Measurements from ENCODE around the gene C1orf167.
A peak's percentile ranks its signal among the peaks of the same experiment; 100 is the strongest.

Gene C1orf167

DNA sequence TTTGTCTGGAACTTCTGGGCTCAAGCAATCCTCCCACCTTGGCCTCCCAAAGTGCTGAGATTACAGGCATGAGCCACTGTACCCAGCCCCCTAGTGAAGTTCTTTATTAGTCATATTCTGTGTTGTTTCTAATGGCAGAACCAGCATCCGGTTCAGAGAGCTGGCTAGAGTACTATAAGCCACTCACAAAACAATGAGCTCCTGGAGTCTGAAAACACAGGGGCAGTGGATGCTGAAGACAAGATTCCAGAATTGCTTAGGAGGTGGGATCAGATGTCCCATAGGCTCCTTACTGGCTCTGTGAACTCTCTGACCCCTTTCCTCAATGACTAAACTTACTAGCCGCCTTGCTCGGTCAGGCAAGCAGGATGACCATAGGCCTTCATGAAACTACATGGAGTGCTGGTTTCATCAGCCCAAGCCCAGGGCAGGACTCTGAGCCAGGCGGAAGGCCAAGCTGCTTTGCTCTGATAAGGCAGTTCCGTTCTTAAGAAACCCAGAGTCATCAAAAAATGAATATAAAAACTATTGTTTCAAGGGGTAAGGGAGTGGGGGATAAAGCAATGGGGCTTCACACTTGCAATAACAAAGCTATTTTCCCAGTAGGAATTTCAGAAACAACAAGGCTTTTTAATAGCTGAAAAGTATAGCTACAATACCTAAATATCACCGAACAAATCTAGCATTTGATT is 35.7 kb downstream of the C1orf167 start:
- no peak overlapping the region for H3K27ac ChIP-seq
- TF ChIP-seq, protein P1, sequence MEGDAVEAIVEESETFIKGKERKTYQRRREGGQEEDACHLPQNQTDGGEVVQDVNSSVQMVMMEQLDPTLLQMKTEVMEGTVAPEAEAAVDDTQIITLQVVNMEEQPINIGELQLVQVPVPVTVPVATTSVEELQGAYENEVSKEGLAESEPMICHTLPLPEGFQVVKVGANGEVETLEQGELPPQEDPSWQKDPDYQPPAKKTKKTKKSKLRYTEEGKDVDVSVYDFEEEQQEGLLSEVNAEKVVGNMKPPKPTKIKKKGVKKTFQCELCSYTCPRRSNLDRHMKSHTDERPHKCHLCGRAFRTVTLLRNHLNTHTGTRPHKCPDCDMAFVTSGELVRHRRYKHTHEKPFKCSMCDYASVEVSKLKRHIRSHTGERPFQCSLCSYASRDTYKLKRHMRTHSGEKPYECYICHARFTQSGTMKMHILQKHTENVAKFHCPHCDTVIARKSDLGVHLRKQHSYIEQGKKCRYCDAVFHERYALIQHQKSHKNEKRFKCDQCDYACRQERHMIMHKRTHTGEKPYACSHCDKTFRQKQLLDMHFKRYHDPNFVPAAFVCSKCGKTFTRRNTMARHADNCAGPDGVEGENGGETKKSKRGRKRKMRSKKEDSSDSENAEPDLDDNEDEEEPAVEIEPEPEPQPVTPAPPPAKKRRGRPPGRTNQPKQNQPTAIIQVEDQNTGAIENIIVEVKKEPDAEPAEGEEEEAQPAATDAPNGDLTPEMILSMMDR (conservative IDR thresholded peaks at IDR 0.05): no peak
- TF ChIP-seq ZFX (IDR thresholded peaks at IDR 0.05): no peak

DNA sequence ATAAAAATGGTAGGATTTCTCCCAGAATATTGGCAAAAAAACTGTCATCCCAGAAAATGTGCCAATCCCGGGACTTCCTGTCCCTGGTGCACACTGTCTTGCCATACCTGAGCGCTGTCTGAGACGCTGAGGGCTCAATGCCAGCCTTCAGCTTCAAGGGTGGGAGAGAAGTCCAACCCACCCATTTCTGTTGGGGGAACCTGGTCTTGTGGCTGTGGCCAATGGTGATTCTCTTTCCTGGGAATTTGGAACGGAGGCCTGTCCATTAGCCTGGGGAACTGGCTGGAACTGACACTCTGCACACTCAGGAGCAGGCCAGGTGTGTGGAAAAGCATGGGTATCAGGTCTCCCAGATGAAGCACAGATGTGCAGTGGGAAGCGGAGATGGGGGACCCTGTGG is 37.1 kb downstream of the C1orf167 start:
- TF ChIP-seq, protein P1 (conservative IDR thresholded peaks at IDR 0.05): no peak
- TF ChIP-seq ZFX (IDR thresholded peaks at IDR 0.05): no peak
- no peak overlapping the region for H3K27ac ChIP-seq

DNA sequence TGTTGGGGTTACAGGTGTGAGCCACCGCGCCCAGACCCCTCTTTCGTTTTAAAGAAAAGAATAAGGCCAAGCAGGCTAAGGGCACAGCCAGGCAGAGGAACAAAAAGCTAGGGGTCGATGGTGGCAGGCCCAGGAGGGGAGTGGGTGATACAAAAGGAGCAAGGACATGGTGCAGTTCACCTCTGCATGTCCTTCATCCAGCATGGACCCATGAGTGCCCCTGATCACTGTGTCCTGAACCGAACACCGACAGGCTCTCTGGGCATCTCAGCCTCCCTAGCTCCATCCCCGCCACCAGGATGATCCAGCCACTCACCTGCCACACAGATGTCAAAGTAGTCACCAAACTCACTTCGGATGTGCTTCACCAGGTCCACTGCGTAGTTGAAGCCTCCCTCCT is 37.9 kb downstream of the C1orf167 start:
- H3K27ac ChIP-seq: no peak overlapping the region
- no peak for TF ChIP-seq ZFX (IDR thresholded peaks at IDR 0.05)
- TF ChIP-seq, protein P1 (conservative IDR thresholded peaks at IDR 0.05): no peak

DNA sequence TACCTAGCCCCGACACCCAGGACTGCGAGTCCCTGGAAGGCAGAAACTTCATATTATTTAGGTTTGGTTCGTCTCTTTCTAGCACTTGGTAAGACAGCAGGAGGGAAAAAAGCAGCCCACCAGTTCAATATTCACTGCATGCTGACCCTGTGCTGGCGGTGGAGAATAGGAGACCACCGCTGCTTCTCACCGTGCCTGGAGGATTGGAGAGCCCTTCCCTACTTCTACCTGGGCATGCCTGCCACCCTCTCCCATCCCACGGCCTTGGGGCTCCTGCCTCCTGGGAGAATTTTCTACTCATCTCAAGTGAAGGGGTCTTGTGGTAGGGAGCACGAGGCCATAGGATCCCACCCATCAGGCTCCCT is 38.4 kb downstream of the C1orf167 start:
- TF ChIP-seq, protein P1 (conservative IDR thresholded peaks at IDR 0.05): no peak
- TF ChIP-seq ZFX (IDR thresholded peaks at IDR 0.05): no peak
- no peak overlapping the region for H3K27ac ChIP-seq

DNA sequence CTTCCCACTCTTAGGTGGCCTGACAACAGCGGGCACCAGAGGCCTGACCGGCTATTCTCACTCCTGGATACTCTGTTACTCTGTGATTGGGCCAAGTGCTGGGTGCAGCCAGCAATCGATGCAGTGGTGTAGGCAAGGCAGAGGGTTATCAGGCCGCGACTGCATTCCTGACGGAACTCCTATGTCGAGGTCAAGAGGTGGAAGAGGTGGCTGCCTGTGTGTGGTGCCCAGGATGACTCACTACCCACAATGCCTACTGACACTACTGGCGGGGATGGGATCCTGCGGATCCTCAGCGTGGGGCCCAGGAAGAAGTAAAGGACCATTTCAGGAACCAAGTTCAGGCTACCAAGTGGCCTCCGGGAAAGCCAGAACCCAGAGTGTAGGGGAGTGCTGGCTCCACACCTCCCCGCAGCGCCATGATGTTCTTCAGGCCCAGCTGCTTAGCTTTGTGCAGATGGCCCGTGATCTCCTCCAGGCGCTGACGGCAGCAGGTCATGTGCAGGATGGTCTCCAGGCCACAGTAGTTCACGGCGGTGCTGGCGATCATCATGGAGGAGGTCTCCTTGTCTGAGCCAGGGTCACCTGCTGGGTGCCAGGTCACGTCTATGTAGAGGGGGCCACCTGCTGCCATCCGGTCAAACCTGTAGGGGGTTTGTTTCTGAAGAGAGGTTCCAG is 38.9 kb downstream of the C1orf167 start:
- no peak for TF ChIP-seq ZFX (IDR thresholded peaks at IDR 0.05)
- TF ChIP-seq, protein P1 (conservative IDR thresholded peaks at IDR 0.05): no peak
- no peak overlapping the region for H3K27ac ChIP-seq

DNA sequence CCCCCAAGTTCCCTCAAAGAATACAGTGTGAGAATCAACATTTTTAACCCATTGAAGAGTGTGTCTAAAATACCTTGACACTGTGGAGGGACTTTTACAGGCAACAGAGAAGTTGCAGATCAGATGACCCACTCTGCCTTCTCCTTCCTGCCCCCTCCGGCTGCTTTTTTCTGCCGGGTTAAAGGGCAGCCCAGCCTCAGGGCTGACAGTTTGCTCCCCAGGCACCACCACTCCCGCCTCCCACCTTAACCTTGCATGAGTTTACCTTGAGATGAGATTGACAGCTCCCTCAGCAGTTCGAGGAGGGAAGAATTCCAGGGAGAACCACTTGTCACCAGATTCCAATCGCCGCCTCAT is 40.6 kb downstream of the C1orf167 start:
- TF ChIP-seq ZFX (IDR thresholded peaks at IDR 0.05): no peak
- H3K27ac ChIP-seq: no peak overlapping the region

DNA sequence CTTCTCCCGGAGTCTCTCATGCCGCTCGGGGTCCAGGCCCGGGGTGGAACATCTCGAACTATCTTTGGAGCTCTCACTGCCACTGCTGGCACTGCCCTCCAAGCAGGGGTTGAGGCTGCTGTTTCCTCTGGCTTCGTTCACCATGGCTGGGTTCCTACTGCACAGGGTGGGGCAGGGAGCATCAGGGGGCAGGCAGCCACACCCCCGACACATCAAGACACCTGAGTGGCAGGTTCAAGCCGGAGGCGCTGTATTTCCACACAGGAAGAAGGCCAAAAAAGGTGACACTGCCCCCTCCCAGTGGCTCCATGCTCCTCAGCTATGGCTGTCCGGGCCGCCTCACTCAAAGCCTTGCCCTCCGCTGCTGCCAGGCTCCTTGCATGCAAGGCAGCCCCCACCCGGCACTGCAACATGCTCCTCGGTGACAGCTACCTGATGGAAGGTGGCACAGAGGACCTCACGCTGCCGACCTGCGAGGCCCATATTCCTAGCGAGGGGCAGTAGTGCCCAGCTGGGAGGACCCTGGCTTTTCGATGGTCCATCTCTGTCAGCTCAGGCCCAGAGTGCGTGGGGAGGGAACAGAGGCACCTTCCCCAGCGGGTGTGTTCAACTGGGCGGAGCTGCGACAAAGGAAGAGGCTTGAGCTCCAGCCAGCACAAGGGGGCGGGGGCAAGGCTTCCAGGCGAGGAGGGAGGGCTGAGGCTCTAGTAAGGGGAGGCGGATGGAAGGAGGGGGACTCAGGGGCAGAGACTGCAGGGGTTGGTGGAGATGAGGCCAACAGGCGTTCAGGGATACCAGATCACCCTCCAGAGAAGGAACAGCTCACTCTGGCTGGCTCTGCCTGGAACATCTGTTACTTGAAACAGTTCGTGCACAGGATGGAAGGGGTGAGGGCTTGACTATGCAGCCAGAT is 41.2 kb downstream of the C1orf167 start:
- no peak overlapping the region for H3K27ac ChIP-seq
- TF ChIP-seq ZFX (IDR thresholded peaks at IDR 0.05): no peak
- TF ChIP-seq, protein P1 (conservative IDR thresholded peaks at IDR 0.05): no peak

DNA sequence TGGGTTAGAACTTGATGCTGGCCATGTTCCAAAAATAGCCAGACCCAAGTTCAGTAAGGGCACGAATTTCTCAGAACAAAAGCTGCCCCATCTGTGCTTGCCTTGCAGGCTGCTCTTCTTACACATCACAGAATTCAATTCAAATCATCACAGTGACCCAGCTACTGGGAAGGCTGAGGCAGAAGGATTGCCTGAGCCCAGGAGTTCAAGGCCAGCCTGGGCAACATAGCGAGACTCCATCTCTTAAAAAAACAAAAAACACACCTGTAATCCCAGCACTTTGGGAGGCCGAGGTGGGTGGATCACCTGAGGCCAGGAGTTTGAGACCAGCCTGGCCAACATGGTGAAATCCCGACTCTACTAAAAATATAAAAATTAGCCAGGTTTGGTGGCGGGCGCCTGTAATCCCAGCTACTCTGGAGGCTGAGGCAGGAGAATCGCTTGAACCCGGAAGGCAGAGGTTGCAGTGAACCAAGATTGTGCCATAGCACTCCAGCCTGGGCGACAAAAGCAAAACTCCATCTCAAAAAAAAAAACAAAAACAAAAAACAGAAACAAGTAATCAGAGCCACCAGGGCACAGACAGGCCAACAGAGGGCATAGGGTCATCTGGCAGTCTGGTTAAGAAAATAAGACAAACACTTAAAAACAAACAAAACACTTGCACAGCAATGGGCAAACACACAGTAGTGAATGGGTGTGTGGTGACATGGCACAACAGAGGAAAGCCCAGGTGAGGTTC is 42.1 kb downstream of the C1orf167 start:
- peak overlapping the region; percentile 80; the same call in 1 of the 2 replicates for H3K27ac ChIP-seq
